ENCODE measurements around the gene FKBP5. TPM values are rescaled to one million over a fixed set of nuclear protein-coding genes. Genes with fewer than 3 reads are reported as not detected.

FKBP5 gene
- total RNA-seq, 2 experiments from 2014 or later, result 42.5 to 79.1 TPM

DNA sequence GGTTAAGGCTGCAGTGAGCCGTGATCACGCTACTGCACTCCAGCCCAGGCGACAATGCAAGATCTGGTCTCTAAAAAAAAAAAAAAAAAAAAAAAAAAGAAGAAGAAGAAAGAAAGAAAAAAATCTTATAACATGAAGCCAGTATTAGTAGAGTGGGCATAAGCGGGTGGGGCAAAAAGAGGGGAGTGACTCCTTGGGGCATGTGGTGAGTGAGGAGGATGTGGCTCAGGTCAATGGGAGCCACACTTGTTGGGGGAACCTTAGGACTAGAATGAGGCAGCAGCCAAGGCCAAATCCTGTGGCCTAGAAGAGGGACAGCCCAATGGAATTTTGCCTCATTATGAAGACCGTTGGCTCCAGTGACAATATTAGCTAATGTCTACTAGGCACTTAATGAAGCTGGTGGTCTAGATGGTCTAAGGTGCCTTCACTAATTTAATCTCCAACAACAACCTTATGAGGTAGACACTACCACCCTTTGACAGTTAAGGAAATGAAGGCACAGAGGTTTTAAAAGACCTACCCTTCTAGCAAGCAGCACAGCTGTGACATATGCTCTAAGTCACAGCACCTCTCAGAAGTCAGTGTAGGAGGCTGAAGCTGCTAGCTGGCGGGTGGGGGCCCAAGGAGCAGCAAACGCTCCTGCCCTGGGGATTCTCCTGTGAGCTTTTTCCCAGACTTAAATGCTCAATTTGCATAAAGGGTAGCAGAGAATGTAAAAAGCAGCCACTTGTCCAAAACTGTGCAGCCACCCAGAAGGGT, 24.5 kb upstream of the FKBP5 start:
- peak; percentile 29 for DNase-seq (ENCODE audit: low spot score)

DNA sequence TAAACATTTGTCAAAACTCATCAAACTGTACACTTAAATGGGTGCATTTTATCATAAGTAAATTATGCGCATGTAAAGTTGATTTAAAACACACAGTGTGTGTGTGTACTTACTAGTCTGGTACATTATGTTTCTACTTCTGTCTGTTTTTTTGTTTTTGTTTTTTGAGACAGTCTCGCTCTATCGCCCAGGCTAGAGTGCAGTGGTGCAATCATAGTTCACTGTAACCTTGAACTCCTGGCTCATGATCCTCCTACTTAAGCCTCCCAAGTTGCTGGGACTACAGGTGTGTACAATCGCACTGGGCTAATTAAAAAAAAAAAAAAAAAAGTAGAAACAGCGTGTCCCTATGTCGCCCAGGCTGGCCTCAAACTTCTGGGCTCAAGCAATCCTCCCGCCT, 23.0 kb upstream of the FKBP5 start:
- Histone ChIP-seq H3K9me3 (ENCODE audit: low read length) (no peaks in the 10 kb centered on the region), H2AFZ (ENCODE audit: low read length) (no peak overlapping the region), H3K4me2 (ENCODE audit: low read length) (no peak overlapping the region), H3K4me1 (ENCODE audit: insufficient read depth, low read length, poor library complexity, severe bottlenecking) (peaks cover 16% of the 10 kb centered on the region), H3K36me3 (ENCODE audit: insufficient read depth, low read length) (no peaks in the 10 kb centered on the region; the same call in 1 of the 2 replicates), H4K20me1 (ENCODE audit: insufficient read depth, low read length) (no peaks in the 10 kb centered on the region), H3K9me2 (ENCODE audit: insufficient read depth, low read length) (no peaks in the 10 kb centered on the region), H3K27ac (ENCODE audit: low read depth, low read length, poor library complexity, severe bottlenecking) (no peak overlapping the region), H3K4me3 (ENCODE audit: low read depth, low read length, poor library complexity, severe bottlenecking) (no peak overlapping the region), H3K79me2 (ENCODE audit: insufficient read depth, low read depth, low read length) (no peaks in the 10 kb centered on the region)
- intact Hi-C loops (cut with micrococcal nuclease; ENCODE audit: unreplicated experiment), result no loop called here
- ChIA-PET CTCF (ENCODE audit: unreplicated experiment) (no interaction called here), POLR2A (interaction anchor here (0.6 to 0.7 kb wide), 2 partner anchors 194 to 242 kb away, joined by 3 read pairs; no protein-coding TSS in a partner anchor)
- no peak for DNase-seq (ENCODE audit: low spot score)
- TF ChIP-seq, protein P1, sequence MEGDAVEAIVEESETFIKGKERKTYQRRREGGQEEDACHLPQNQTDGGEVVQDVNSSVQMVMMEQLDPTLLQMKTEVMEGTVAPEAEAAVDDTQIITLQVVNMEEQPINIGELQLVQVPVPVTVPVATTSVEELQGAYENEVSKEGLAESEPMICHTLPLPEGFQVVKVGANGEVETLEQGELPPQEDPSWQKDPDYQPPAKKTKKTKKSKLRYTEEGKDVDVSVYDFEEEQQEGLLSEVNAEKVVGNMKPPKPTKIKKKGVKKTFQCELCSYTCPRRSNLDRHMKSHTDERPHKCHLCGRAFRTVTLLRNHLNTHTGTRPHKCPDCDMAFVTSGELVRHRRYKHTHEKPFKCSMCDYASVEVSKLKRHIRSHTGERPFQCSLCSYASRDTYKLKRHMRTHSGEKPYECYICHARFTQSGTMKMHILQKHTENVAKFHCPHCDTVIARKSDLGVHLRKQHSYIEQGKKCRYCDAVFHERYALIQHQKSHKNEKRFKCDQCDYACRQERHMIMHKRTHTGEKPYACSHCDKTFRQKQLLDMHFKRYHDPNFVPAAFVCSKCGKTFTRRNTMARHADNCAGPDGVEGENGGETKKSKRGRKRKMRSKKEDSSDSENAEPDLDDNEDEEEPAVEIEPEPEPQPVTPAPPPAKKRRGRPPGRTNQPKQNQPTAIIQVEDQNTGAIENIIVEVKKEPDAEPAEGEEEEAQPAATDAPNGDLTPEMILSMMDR (conservative IDR thresholded peaks at IDR 0.05; ENCODE audit: low read length), result no peak
- no peak for TF ChIP-seq EZH2phosphoT487 (IDR thresholded peaks at IDR 0.05; ENCODE audit: borderline replicate concordance, low read depth, low read length)
- BruUV-seq (replicated peaks), result no TSS peak

More for the DNA sequence above, 24.5 kb upstream of the FKBP5 start:
- no TSS peak for BruUV-seq (replicated peaks)
- H4K20me1 ChIP-seq (ENCODE audit: insufficient read depth, low read length), result no peaks in the 10 kb centered on the region
- CTCF ChIA-PET (ENCODE audit: unreplicated experiment), result interaction anchor here (0.6 to 0.9 kb wide), 2 partner anchors 19 to 191 kb away, joined by 3 read pairs; no protein-coding TSS in a partner anchor
- no peak overlapping the region for H3K4me3 ChIP-seq (ENCODE audit: low read depth, low read length, poor library complexity, severe bottlenecking)
- H3K4me2 ChIP-seq (ENCODE audit: low read length), result peak overlapping the region; percentile 41
- POLR2A ChIA-PET, result interaction anchor here (0.7 kb wide), 1 partner anchor 21 kb away, joined by 4 read pairs; no protein-coding TSS in a partner anchor
- H3K4me1 ChIP-seq (ENCODE audit: insufficient read depth, low read length, poor library complexity, severe bottlenecking), result peaks cover 29% of the 10 kb centered on the region
- H3K9me2 ChIP-seq (ENCODE audit: insufficient read depth, low read length), result no peaks in the 10 kb centered on the region
- peak overlapping the region; percentile 51; the same call in 1 of the 2 replicates for H2AFZ ChIP-seq (ENCODE audit: low read length)
- no peaks in the 10 kb centered on the region for H3K79me2 ChIP-seq (ENCODE audit: insufficient read depth, low read depth, low read length)
- H3K9me3 ChIP-seq (ENCODE audit: low read length), result no peaks in the 10 kb centered on the region
- intact Hi-C loops (cut with micrococcal nuclease; ENCODE audit: unreplicated experiment), result no loop called here
- TF ChIP-seq, protein P1 (conservative IDR thresholded peaks at IDR 0.05; ENCODE audit: low read length), result no peak
- no peak for TF ChIP-seq EZH2phosphoT487 (IDR thresholded peaks at IDR 0.05; ENCODE audit: borderline replicate concordance, low read depth, low read length)
- peak overlapping the region; percentile 12 for H3K27ac ChIP-seq (ENCODE audit: low read depth, low read length, poor library complexity, severe bottlenecking)
- H3K36me3 ChIP-seq (ENCODE audit: insufficient read depth, low read length), result peaks cover 7% of the 10 kb centered on the region
